WTC11 (cell line): Measurements from ENCODE around the gene SLC51B. TPM values are rescaled to one million over a fixed set of nuclear protein-coding genes. Genes with fewer than 3 reads are reported as not detected.
"Not testable (repeated sequence)": the region's sequence is repeated elsewhere in the genome, so short reads cannot be mapped to it uniquely, and the experiment has no call there.

Experiments
- ATAC-seq: fragments of 200-7000 bp; cut with Tn5 transposase; 2 replicates; pipeline ENCODE4 v1.10.0; 2021; ENCODE audit warnings: mild to moderate bottlenecking, moderate library complexity
- CTCF ChIA-PET: fragments of 300-600 bp; sonication (Branson Sonifier 250); formaldehyde crosslinking; loops from one replicate; lab custom pipeline; 2021; ENCODE audit warnings: antibody characterized with exemption; lab: Charles Lee
- POLR2A ChIA-PET: fragments of 350-600 bp; sonication (Branson Sonifier 250); formaldehyde crosslinking; loops from one replicate; lab custom pipeline; 2021; ENCODE audit warnings: antibody characterized with exemption; lab: Charles Lee
- DNase-seq: peaks from one replicate; pipeline ENCODE4 v3.0.0; 2021; ENCODE audit warnings: low spot score
- H3K27ac Mint-ChIP-seq: 2 replicates; pipeline ENCODE4 v1.8.0; 2021; ENCODE audit warnings: mixed read lengths
- H3K27me3 Mint-ChIP-seq: 2 replicates; pipeline ENCODE4 v1.8.0; 2021; ENCODE audit warnings: low read depth, mild to moderate bottlenecking, moderate library complexity, mixed read lengths
- H3K36me3 Mint-ChIP-seq: 2 replicates; pipeline ENCODE4 v1.8.0; 2021; ENCODE audit warnings: mixed read lengths
- H3K4me1 Mint-ChIP-seq: 2 replicates; pipeline ENCODE4 v1.8.0; 2022; ENCODE audit warnings: mixed read lengths
- H3K4me3 Mint-ChIP-seq: 2 replicates; pipeline ENCODE4 v1.8.0; 2021; ENCODE audit warnings: mild to moderate bottlenecking, moderate library complexity, mixed read lengths
- H3K9me3 Mint-ChIP-seq: 2 replicates; pipeline ENCODE4 v1.8.0; 2021; ENCODE audit warnings: mixed read lengths
- CREB1 ChIP-seq: sonication (generic); formaldehyde crosslinking; IDR thresholded peaks from 2 replicates; pipeline ENCODE4 v1.8.0; 2023; ENCODE audit warnings: mild to moderate bottlenecking, missing genetic modification reagents
- ELF4 ChIP-seq: sonication (generic); formaldehyde crosslinking; IDR thresholded peaks from 2 replicates; pipeline ENCODE4 v1.8.1; 2022; ENCODE audit warnings: low read depth, mild to moderate bottlenecking, moderate library complexity, missing genetic modification reagents
- ESRRA ChIP-seq: sonication (generic); formaldehyde crosslinking; IDR thresholded peaks from 2 replicates; pipeline ENCODE4 v1.8.1; 2022; ENCODE audit warnings: mild to moderate bottlenecking, missing genetic modification reagents, borderline replicate concordance
- HMGXB4 ChIP-seq: sonication (generic); formaldehyde crosslinking; IDR thresholded peaks from 2 replicates; pipeline ENCODE4 v1.8.1; 2023; ENCODE audit warnings: mild to moderate bottlenecking, moderate library complexity, missing genetic modification reagents
- KAT7 ChIP-seq: sonication (generic); formaldehyde crosslinking; IDR thresholded peaks from 2 replicates; pipeline ENCODE4 v1.8.1; 2023; ENCODE audit warnings: missing genetic modification reagents, mild to moderate bottlenecking, borderline replicate concordance
- NR2C2 ChIP-seq: sonication (generic); formaldehyde crosslinking; IDR thresholded peaks from 2 replicates; pipeline ENCODE4 v1.8.0; 2022; ENCODE audit warnings: mild to moderate bottlenecking, missing genetic modification reagents
- RELA ChIP-seq: sonication (generic); formaldehyde crosslinking; IDR thresholded peaks from 2 replicates; pipeline ENCODE4 v1.8.1; 2022; ENCODE audit warnings: missing genetic modification reagents, mild to moderate bottlenecking, borderline replicate concordance
- RORB ChIP-seq: fragments of 250-450 bp; sonication (Bioruptor Pico); IDR thresholded peaks from 2 replicates; pipeline ENCODE4 v1.9.0; 2021; ENCODE audit warnings: mild to moderate bottlenecking
- SP1 ChIP-seq: sonication (generic); formaldehyde crosslinking; conservative IDR thresholded peaks from 2 replicates; pipeline ENCODE4 v1.8.1; 2022; ENCODE audit warnings: missing genetic modification reagents
- TP53 ChIP-seq: sonication (generic); formaldehyde crosslinking; IDR thresholded peaks from 2 replicates; pipeline ENCODE4 v1.8.1; 2023; ENCODE audit warnings: mild to moderate bottlenecking, missing genetic modification reagents
- ZNF138 ChIP-seq: sonication (generic); formaldehyde crosslinking; conservative IDR thresholded peaks from 2 replicates; pipeline ENCODE4 v1.8.1; 2022; ENCODE audit warnings: mild to moderate bottlenecking, moderate library complexity, missing genetic modification reagents
- ZNF416 ChIP-seq: fragments of 250-450 bp; sonication (Bioruptor Pico); IDR thresholded peaks from 2 replicates; pipeline ENCODE4 v1.9.0; 2021; ENCODE audit warnings: mild to moderate bottlenecking, inconsistent platforms
- ZNF532 ChIP-seq: fragments of 250-450 bp; sonication (Bioruptor Pico); IDR thresholded peaks from 2 replicates; pipeline ENCODE4 v1.9.0; 2021; ENCODE audit warnings: mild to moderate bottlenecking, borderline replicate concordance
- total RNA-seq: library from RNA; stranded (reverse); gene quantifications from 3 replicates; pipeline ENCODE4 v1.2.3, GENCODE V29; 2021
- TF ChIP-seq, protein P1 (sequence below): sonication (generic); formaldehyde crosslinking; conservative IDR thresholded peaks from 2 replicates; pipeline ENCODE4 v1.8.1; 2023; ENCODE audit warnings: mild to moderate bottlenecking, low read depth, missing genetic modification reagents, moderate library complexity
- TF ChIP-seq, protein P2 (sequence below): sonication (generic); formaldehyde crosslinking; IDR thresholded peaks from 2 replicates; pipeline ENCODE4 v1.8.0; 2022; ENCODE audit warnings: mild to moderate bottlenecking, missing genetic modification reagents
- TF ChIP-seq, protein P3 (sequence below): sonication (generic); formaldehyde crosslinking; IDR thresholded peaks from 2 replicates; pipeline ENCODE4 v1.8.1; 2023; ENCODE audit warnings: mild to moderate bottlenecking, missing genetic modification reagents, moderate library complexity

SLC51B gene
- total RNA-seq, 1 experiment from 2014 or later, result not detected

- Mint-ChIP-seq H3K4me3 (no peak overlapping the region), H3K4me1 (peaks cover 5% of the 10 kb centered on the region), H3K27me3 (no peaks in the 10 kb centered on the region), H3K9me3 (peaks cover 5% of the 10 kb centered on the region), H3K27ac (0 out of 2 replicates have a peak overlapping the region, but pooled peaks have one; percentile 3), H3K36me3 (peaks cover 30% of the 10 kb centered on the region)
- POLR2A ChIA-PET, result interaction anchor here (0.5 kb wide), 1 partner anchor 137 kb away, joined by 3 read pairs; no protein-coding TSS in a partner anchor
- DNase-seq (no peak), ATAC-seq (peak; percentile 60)
- CTCF ChIA-PET, result interaction anchor here (0.8 to 2.0 kb wide), 23 partner anchors 11 to 281 kb away, joined by 3 to 17 read pairs (median 4); partner anchors contain the start of genes PARP16 and SPG21
- TF ChIP-seq RELA (no peak), ESRRA (CRISPR knock-in tag) (no peak), RORB (CRISPR knock-in tag) (no peak), ELF4 (CRISPR knock-in tag) (no peak), ZNF138 (CRISPR knock-in tag) (no peak), HMGXB4 (CRISPR knock-in tag) (no peak), TP53 (CRISPR knock-in tag) (no peak), NR2C2 (CRISPR knock-in tag) (no peak), ZNF416 (no peak), CREB1 (CRISPR knock-in tag) (no peak), SP1 (CRISPR knock-in tag) (no peak), KAT7 (CRISPR knock-in tag) (no peak), ZNF532 (no peak)
- TF ChIP-seq, protein P1, sequence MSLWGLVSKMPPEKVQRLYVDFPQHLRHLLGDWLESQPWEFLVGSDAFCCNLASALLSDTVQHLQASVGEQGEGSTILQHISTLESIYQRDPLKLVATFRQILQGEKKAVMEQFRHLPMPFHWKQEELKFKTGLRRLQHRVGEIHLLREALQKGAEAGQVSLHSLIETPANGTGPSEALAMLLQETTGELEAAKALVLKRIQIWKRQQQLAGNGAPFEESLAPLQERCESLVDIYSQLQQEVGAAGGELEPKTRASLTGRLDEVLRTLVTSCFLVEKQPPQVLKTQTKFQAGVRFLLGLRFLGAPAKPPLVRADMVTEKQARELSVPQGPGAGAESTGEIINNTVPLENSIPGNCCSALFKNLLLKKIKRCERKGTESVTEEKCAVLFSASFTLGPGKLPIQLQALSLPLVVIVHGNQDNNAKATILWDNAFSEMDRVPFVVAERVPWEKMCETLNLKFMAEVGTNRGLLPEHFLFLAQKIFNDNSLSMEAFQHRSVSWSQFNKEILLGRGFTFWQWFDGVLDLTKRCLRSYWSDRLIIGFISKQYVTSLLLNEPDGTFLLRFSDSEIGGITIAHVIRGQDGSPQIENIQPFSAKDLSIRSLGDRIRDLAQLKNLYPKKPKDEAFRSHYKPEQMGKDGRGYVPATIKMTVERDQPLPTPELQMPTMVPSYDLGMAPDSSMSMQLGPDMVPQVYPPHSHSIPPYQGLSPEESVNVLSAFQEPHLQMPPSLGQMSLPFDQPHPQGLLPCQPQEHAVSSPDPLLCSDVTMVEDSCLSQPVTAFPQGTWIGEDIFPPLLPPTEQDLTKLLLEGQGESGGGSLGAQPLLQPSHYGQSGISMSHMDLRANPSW (CRISPR knock-in tag), result no peak
- TF ChIP-seq, protein P2, sequence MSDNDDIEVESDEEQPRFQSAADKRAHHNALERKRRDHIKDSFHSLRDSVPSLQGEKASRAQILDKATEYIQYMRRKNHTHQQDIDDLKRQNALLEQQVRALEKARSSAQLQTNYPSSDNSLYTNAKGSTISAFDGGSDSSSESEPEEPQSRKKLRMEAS (CRISPR knock-in tag), result no peak
- TF ChIP-seq, protein P3, sequence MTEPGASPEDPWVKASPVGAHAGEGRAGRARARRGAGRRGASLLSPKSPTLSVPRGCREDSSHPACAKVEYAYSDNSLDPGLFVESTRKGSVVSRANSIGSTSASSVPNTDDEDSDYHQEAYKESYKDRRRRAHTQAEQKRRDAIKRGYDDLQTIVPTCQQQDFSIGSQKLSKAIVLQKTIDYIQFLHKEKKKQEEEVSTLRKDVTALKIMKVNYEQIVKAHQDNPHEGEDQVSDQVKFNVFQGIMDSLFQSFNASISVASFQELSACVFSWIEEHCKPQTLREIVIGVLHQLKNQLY (CRISPR knock-in tag), result no peak
Observed at GRCh38 chr15:65008983-65009382, 36.2 kb upstream of the SLC51B start.

GRCh38 chr15:65011198-65011597, 34.0 kb upstream of the SLC51B start:
- H3K4me1 Mint-ChIP-seq, H3K27ac Mint-ChIP-seq, ATAC-seq, H3K9me3 Mint-ChIP-seq, POLR2A ChIA-PET, DNase-seq, H3K4me3 Mint-ChIP-seq, H3K27me3 Mint-ChIP-seq: not testable (repeated sequence)
- CTCF ChIA-PET, result interaction anchor here (0.6 kb wide), 1 partner anchor 72 kb away, joined by 3 read pairs; no protein-coding TSS in a partner anchor
- H3K36me3 Mint-ChIP-seq, result peaks cover 36% of the 10 kb centered on the region
